GM13977 (cell line): Measurements from ENCODE around the gene KRT12.

Experiments used
- DNase-seq: peaks from one replicate; pipeline ENCODE4 v3.0.0; 2012; ENCODE audit warnings: low spot score
- CTCF ChIP-seq: IDR thresholded peaks from 2 replicates; pipeline ENCODE4 v1.5.1; 2012; ENCODE audit warnings: mild to moderate bottlenecking, control low read depth; ENCODE audit not compliant: insufficient read depth; ENCODE audit errors: extremely low read depth, missing control alignments
- in situ Hi-C: fragments of 300-500 bp; cut with MboI; formaldehyde crosslinking; loops from one replicate; pipeline ENCODE4 v1.12.0; 2022; ENCODE audit warnings: low sequenced_read_pairs, low pct_unique_long_range_greater_than_20kb, mixed read lengths, inconsistent platforms; ENCODE audit not compliant: unreplicated experiment

The KRT12 gene

DNA sequence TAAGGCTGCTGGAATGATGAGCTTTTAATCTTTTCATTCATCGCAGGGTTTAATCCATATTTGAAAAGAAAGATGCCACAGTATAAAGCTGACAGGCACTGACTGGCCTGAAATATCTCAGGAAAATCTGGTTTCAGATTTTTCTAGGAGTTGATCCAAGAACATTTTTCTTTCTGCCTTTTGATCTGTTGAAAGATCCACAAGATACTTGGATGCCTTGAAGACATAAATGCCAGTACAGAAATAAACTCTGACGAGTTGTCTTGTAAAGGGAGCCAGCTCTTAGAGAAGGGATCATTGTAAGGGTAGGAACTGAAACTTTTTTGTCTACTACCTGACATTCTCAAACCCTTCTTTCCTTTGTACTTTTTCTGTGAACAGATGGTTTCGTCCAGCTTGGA, 43.4 kb upstream of the KRT12 start:
- DNase-seq: no peak
- in situ Hi-C loops: loop anchor here (25.0 kb wide), 1 partner anchor 752 kb away; no protein-coding TSS in a partner anchor
- TF ChIP-seq CTCF: no peak

GRCh38 chr17:40909755-40910154, 42.7 kb upstream of the KRT12 start:
- DNase-seq: no peak
- TF ChIP-seq CTCF: no peak
- in situ Hi-C loops: loop anchor here (25.0 kb wide), 1 partner anchor 753 kb away; no protein-coding TSS in a partner anchor

DNA sequence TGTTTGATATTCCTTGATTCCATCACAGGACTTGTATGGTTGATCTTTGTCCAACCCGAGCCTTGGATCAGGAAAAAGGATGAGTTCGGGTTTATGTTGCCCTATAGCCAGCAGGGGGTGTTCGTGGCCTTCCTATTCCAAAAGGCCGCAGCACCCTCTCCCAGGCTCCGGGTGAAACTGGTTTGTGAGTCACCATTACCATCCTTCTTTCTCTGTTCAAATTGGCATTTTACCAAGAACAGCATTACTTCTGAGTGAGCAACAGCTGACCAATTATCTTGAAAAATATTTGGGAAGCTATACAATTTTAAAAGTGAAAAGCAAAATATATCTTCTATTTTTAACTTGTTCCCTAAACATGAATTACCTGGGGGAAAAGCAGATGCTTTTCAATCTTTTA, 42.3 kb upstream of the KRT12 start:
- in situ Hi-C loops: loop anchor here (25.0 kb wide), 1 partner anchor 753 kb away; no protein-coding TSS in a partner anchor
- peak; percentile 68 for TF ChIP-seq CTCF
- DNase-seq: peak; percentile 53

DNA sequence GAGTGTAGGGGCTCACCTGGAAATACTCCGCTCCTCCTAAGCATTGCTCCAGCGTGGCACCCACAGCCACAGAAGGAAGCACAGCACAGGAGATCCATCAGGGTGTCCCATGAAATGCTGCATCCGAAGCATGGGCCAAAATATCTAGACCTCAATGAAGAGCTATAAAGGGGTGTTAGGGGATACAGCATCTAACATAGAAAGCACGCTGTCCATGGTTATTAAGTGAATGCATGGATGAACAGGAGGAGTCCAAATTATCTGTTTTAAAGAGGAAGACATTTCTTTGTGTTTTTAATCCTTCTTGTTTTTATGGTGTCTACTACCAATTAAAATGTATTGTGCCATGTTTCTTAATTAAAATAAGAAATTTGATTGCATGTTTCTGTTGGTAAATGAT, 39.6 kb upstream of the KRT12 start:
- in situ Hi-C loops: loop anchor here (25.0 kb wide), 1 partner anchor 756 kb away; no protein-coding TSS in a partner anchor
- TF ChIP-seq CTCF: no peak
- DNase-seq: no peak

DNA sequence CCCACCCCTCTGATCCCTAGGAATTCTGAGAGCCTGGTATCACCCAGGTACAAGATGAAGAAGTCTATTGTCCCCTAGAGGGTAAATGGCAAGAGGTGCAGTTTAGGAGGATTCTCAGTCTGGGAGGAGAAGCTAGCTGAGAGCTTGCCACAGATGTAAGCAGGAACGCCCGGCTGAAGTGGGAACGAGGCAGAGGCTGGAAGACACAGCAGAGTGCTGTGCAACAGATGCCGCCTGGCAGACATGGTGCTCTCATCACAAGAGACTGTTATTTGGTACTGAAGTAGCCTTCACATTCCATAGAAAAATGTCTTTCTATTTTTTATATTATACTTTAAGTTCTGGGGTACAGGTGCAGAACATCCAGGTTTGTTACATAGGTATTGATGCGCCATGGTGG, 38.3 kb upstream of the KRT12 start:
- DNase-seq: no peak
- in situ Hi-C loops: loop anchor here (25.0 kb wide), 1 partner anchor 757 kb away; no protein-coding TSS in a partner anchor
- no peak for TF ChIP-seq CTCF

- TF ChIP-seq CTCF: no peak
- DNase-seq: peak; percentile 29
- in situ Hi-C loops: loop anchor here (25.0 kb wide), 1 partner anchor 759 kb away; no protein-coding TSS in a partner anchor
Observed at GRCh38 chr17:40903129-40903847, 36.3 kb upstream of the KRT12 start.
